Gastroesophageal sphincter (tissue), 4 donors: ENCODE measurements around the gene ZNRF2. TPM values are rescaled to one million over a fixed set of nuclear protein-coding genes. Genes with fewer than 3 reads are reported as not detected.

Experiments
- ATAC-seq: fragments of 150-250 bp; one replicate; pipeline ENCODE4 v1.9.1; 2016; ENCODE audit warnings: mild to moderate bottlenecking, moderate library complexity
- H3K27ac ChIP-seq, 4 donors: fragments of 200-600 bp; sonication (generic) in 3 of 4; 1 replicate in 3 of 4; 2 replicates in 1 of 4; pipeline ENCODE4 v1.5.1; 2016 to 2019
- H3K27me3 ChIP-seq: fragments of 200-600 bp; sonication (generic); one replicate; pipeline ENCODE4 v1.5.1; 2019
- H3K36me3 ChIP-seq, 2 donors: fragments of 200-600 bp; sonication (generic); one replicate each; pipeline ENCODE4 v1.5.1; 2019; ENCODE audit warnings: control low read depth in 1 of 2
- H3K4me1 ChIP-seq, 3 donors: fragments of 200-600 bp; sonication (generic); 1 replicate in 2 of 3; 2 replicates in 1 of 3; pipeline ENCODE4 v1.5.1; 2016 to 2019; ENCODE audit warnings: control low read depth in 2 of 3
- H3K4me3 ChIP-seq, 2 donors: fragments of 200-600 bp; sonication (generic); one replicate each; pipeline ENCODE4 v1.5.1; 2019; ENCODE audit warnings: mild to moderate bottlenecking in 1 of 2, moderate library complexity in 1 of 2
- H3K9me3 ChIP-seq, 3 donors: fragments of 200-600 bp; sonication (generic); one replicate each; pipeline ENCODE4 v1.5.1; 2017 to 2019; ENCODE audit warnings: control low read depth in 2 of 3
- EP300 ChIP-seq: sonication (generic); formaldehyde crosslinking; IDR thresholded peaks from one replicate; pipeline ENCODE4 v1.6.1; 2017; ENCODE audit warnings: antibody characterized with exemption, mild to moderate bottlenecking
- POLR2A ChIP-seq, 2 donors: fragments of 450-650 bp; IDR thresholded peaks; one replicate each; pipeline ENCODE4 v1.6.1; 2017; ENCODE audit warnings: antibody characterized with exemption in 2 of 2, mild to moderate bottlenecking in 2 of 2, moderate library complexity in 1 of 2
- POLR2AphosphoS5 ChIP-seq: sonication (generic); formaldehyde crosslinking; IDR thresholded peaks from one replicate; pipeline ENCODE4 v1.6.1; 2017; ENCODE audit warnings: antibody characterized with exemption
- WGBS, 2 donors: methylation state at CpG; one replicate each; pipeline ENCODE4 v1.1.5; 2018; ENCODE audit warnings: low coverage in 1 of 2; 5-methylcytosine and 5-hydroxymethylcytosine counted together
- total RNA-seq, 4 donors: library from RNA; depleted of rRNA; stranded (reverse); fragments of >200 nt; gene quantifications; one replicate each; pipeline ENCODE4 v1.1.0, GENCODE V29; 2016
- TF ChIP-seq, protein P1 (sequence below), 4 experiments: fragments of 200-600 bp in 2 of 4; fragments of 450-650 bp in 2 of 4; sonication (generic) in 1 of 4; IDR thresholded peaks; one replicate each; pipeline ENCODE4 v1.5.1; 2017 to 2019; ENCODE audit warnings: antibody characterized with exemption in 4 of 4, mild to moderate bottlenecking in 2 of 4, moderate library complexity in 2 of 4

Gene ZNRF2
- total RNA-seq, 4 donors from 2014 or later: 12.5 to 20.9 (median 18.6) TPM

DNA sequence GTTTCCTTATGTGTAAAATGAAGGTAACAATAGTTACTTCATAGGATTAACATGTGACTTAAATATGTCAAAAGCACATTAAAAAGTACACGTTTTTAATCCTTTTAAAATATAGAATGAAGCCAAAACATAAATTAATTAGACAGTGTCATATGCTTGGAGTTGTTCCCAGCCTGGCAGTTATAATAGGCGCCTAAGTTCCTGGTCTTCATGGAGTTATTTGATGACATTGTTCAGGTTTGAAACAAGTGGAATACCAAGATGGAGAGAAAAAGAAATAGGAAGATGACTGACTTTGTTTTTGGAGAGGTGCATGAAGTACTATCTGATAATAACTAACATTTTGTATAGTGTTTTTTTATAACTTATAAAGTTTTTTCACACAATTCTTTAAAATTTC, 67.3 kb downstream of the ZNRF2 start:
- no peaks in the 10 kb centered on the region for H3K27me3 ChIP-seq
- H3K27ac ChIP-seq: peak overlapping the region; percentile 2 to 59 (median 44)
- ATAC-seq: peak; percentile 19
- WGBS, 2 donors: 21 to 32% methylated on average over 2 of the region's 2 CpGs
- TF ChIP-seq EP300 (no peak), POLR2A (IDR thresholded peaks at IDR 0.05) (no peak), POLR2AphosphoS5 (no peak)
- TF ChIP-seq, protein P1, sequence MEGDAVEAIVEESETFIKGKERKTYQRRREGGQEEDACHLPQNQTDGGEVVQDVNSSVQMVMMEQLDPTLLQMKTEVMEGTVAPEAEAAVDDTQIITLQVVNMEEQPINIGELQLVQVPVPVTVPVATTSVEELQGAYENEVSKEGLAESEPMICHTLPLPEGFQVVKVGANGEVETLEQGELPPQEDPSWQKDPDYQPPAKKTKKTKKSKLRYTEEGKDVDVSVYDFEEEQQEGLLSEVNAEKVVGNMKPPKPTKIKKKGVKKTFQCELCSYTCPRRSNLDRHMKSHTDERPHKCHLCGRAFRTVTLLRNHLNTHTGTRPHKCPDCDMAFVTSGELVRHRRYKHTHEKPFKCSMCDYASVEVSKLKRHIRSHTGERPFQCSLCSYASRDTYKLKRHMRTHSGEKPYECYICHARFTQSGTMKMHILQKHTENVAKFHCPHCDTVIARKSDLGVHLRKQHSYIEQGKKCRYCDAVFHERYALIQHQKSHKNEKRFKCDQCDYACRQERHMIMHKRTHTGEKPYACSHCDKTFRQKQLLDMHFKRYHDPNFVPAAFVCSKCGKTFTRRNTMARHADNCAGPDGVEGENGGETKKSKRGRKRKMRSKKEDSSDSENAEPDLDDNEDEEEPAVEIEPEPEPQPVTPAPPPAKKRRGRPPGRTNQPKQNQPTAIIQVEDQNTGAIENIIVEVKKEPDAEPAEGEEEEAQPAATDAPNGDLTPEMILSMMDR (IDR thresholded peaks at IDR 0.05): no peak
- no peaks in the 10 kb centered on the region for H3K36me3 ChIP-seq
- H3K9me3 ChIP-seq: no peaks in the 10 kb centered on the region
- no peak overlapping the region for H3K4me3 ChIP-seq
- H3K4me1 ChIP-seq: peaks cover 8 to 63% (median 11%) of the 10 kb centered on the region in 3 donors

DNA sequence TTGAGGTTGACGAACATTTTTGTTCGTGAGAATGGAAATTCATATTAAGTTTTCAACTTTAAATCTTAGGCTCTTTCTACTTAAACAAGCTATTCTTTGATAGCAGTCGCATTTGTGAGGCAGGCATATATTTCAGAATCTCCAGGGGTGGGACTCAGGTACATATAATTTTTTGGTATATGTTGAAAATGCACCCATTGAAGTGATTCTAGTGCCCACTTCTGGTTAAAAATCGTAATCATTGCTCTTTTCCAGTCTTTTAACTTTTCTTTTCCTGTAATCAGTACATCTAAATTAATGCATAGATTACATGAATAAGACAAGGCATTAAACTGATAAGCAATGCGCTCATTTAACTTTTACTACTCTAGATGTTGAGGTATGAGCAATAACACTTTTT, 67.8 kb downstream of the ZNRF2 start:
- Histone ChIP-seq H3K36me3 (no peaks in the 10 kb centered on the region), H3K4me1 (peaks cover 8 to 62% (median 11%) of the 10 kb centered on the region in 3 donors), H3K4me3 (no peak overlapping the region), H3K27me3 (no peaks in the 10 kb centered on the region), H3K27ac (peak overlapping the region in 2 of 4 donors; percentile 29 to 53), H3K9me3 (no peaks in the 10 kb centered on the region)
- no peak for ATAC-seq
- 88 to 93% methylated on average over 5 of the region's 5 CpGs for WGBS, 2 donors
- TF ChIP-seq POLR2AphosphoS5 (no peak), POLR2A (IDR thresholded peaks at IDR 0.05) (no peak), EP300 (no peak)
- TF ChIP-seq, protein P1 (IDR thresholded peaks at IDR 0.05): no peak

DNA sequence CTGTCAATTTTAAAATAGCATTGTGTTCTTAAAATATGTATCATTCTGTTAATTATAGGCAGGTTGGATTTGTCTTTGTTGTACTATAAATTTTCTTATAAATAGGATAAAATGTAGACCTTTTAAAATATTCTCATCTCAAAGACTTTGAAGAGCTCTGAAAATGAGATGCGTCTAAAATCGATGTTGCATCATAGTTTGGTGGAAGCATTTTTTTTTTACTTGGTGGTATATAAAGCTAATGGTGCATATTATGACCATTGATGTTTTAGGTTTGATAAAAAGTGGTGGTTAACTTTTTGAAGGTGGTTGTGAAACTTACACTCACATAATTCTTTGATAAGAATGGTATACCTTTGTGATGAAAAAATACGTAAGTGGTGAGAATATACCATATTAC, 69.1 kb downstream of the ZNRF2 start:
- WGBS, 2 donors: 89 to 100% methylated on average over 3 of the region's 3 CpGs
- H3K4me1 ChIP-seq: peaks cover 4 to 49% (median 8%) of the 10 kb centered on the region in 3 donors
- H3K4me3 ChIP-seq: no peak overlapping the region
- TF ChIP-seq POLR2A (IDR thresholded peaks at IDR 0.05) (no peak), POLR2AphosphoS5 (no peak), EP300 (no peak)
- TF ChIP-seq, protein P1 (IDR thresholded peaks at IDR 0.05): no peak
- no peaks in the 10 kb centered on the region for H3K27me3 ChIP-seq
- no peaks in the 10 kb centered on the region for H3K36me3 ChIP-seq
- ATAC-seq: no peak
- H3K9me3 ChIP-seq: no peaks in the 10 kb centered on the region
- H3K27ac ChIP-seq: no peak overlapping the region

DNA sequence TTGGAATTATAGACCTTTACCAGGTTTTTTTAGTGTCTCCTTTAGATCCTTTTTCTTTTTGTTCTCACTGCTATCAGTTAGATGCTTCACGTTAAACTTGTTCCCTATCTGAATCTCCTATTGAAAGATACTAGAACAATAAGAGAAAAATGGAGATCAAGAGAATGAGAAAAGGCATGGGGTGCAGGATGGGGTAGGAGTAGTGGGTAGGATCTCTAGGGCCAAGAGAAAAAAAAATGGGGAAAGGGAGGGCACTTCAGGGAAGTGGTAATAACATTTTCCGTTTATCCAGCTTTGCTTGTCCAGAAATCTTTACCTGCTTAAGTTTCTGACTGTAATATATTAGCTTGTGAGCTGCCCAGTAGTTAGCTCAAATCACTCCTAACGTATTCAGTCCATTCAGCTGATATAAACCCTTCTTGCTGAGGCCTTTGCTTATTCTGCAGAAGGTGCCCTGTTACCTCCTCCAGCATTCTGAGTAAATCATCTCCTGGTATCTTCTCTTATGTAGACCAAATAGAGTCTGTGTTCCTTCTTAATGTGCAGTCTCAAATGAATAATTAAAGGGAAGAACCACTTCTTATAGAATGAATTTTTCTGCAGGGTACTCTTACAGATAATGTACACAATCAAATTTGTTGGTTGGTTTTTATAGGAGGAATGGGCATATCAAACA, 69.7 kb downstream of the ZNRF2 start:
- TF ChIP-seq, protein P1 (IDR thresholded peaks at IDR 0.05): no peak

DNA sequence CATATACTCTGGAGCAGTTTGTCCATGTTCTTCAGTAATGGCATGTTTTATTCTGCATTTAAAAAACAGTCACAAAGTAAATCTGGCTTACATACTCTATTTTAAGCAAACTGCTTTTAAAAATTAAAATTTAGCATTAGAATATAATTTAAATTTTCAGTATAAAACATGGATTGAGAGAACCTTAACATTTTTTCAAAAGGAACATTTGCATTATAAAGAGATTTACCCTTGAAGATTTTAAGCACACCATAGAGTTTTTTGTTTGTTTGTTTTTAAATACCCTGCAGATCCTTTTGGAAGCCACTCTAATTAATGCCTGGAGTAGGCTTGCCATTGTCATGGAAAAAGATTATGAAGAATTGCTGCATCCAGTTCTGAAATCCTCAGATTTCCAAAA, 70.4 kb downstream of the ZNRF2 start:
- ATAC-seq: no peak
- TF ChIP-seq POLR2A (IDR thresholded peaks at IDR 0.05) (no peak), POLR2AphosphoS5 (no peak), EP300 (no peak)
- TF ChIP-seq, protein P1 (IDR thresholded peaks at IDR 0.05): no peak
- H3K27me3 ChIP-seq: no peaks in the 10 kb centered on the region
- H3K36me3 ChIP-seq: no peaks in the 10 kb centered on the region
- H3K4me3 ChIP-seq: no peak overlapping the region
- peaks cover 4 to 38% (median 8%) of the 10 kb centered on the region in 3 donors for H3K4me1 ChIP-seq
- no peaks in the 10 kb centered on the region for H3K9me3 ChIP-seq
- no peak overlapping the region for H3K27ac ChIP-seq

More for the DNA sequence above, 69.7 kb downstream of the ZNRF2 start:
- Histone ChIP-seq H3K4me1 (peaks cover 4 to 43% (median 8%) of the 10 kb centered on the region in 3 donors), H3K9me3 (no peaks in the 10 kb centered on the region), H3K4me3 (no peak overlapping the region), H3K36me3 (no peaks in the 10 kb centered on the region), H3K27me3 (no peaks in the 10 kb centered on the region), H3K27ac (no peak overlapping the region)
- ATAC-seq: no peak
- 72 to 91% methylated on average over 2 to 3 of the region's 3 CpGs for WGBS, 2 donors
